G401.6 (cell line): ENCODE results near the gene NFATC4.
"Not testable (repeated sequence)": the region's sequence is repeated elsewhere in the genome, so short reads cannot be mapped to it uniquely, and the experiment has no call there.

Experiments used
- FAIRE-seq: peaks from 2 replicates; lab custom pipeline; 2012; peaks lifted over from hg19 to GRCh38; lab: Jason Lieb, UNC

The NFATC4 gene

DNA sequence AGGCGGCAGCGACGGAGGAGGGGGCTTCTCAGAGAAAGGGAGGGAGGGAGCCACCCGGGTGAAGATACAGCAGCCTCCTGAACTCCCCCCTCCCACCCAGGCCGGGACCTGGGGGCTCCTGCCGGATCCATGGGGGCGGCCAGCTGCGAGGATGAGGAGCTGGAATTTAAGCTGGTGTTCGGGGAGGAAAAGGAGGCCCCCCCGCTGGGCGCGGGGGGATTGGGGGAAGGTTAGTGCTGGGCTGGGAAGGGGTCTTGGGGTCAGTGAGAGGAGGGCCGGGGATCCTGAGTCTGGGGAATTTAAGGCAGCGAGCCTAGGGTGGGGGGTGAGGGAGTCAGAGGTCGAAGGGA lies 203 bp downstream of the NFATC4 start:
- FAIRE-seq, result no peak

DNA sequence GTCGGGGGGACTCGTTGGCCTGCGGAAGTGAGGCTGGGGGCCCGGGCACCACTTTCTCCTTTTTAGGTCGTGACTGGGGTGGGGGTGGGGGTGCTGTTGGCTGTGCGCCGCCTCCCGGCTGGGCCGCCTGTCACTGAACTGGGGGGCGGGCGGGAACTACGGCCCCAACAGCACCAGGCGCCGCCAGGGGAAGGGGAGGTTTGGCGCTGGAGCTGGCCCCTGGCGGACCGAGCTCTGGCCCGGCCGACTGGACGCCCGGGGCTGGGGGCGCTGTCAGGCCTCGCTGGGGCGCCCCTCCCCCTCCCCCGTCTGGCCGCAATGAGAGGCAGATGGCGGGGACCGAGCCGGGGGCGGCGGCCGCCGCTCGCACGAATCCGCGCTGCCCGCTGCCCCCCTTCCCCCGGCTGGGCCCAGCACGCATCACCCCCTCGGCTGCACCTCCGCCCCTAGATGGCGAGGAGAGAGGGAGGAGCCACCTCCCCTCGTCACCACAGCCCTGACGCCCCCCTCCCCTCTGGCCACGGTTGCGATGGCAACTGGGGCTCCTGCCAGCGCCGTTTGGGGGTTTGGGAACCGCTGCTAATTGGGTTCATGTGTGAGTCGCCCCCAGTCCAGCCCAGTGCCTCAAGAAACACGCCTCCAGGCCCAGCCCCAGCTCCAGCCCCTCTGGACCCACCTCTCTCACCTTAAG lies 723 bp downstream of the NFATC4 start:
- no peak for FAIRE-seq

DNA sequence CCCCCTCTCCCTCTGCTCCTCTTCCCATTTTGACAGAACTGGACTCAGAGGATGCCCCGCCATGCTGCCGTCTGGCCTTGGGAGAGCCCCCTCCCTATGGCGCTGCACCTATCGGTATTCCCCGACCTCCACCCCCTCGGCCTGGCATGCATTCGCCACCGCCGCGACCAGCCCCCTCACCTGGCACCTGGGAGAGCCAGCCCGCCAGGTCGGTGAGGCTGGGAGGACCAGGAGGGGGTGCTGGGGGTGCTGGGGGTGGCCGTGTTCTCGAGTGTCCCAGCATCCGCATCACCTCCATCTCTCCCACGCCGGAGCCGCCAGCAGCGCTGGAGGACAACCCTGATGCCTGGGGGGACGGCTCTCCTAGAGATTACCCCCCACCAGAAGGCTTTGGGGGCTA lies 1.5 kb downstream of the NFATC4 start:
- no peak for FAIRE-seq

DNA sequence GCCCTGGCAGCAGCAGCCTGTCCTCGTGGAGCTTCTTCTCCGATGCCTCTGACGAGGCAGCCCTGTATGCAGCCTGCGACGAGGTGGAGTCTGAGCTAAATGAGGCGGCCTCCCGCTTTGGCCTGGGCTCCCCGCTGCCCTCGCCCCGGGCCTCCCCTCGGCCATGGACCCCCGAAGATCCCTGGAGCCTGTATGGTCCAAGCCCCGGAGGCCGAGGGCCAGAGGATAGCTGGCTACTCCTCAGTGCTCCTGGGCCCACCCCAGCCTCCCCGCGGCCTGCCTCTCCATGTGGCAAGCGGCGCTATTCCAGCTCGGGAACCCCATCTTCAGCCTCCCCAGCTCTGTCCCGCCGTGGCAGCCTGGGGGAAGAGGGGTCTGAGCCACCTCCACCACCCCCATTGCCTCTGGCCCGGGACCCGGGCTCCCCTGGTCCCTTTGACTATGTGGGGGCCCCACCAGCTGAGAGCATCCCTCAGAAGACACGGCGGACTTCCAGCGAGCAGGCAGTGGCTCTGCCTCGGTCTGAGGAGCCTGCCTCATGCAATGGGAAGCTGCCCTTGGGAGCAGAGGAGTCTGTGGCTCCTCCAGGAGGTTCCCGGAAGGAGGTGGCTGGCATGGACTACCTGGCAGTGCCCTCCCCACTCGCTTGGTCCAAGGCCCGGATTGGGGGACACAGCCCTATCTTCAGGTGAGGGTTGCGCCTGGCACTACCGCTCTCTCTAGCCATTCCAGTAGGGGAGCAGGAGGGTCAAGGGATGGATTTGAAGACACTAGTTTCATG lies 2.1 kb downstream of the NFATC4 start:
- FAIRE-seq, result no peak

DNA sequence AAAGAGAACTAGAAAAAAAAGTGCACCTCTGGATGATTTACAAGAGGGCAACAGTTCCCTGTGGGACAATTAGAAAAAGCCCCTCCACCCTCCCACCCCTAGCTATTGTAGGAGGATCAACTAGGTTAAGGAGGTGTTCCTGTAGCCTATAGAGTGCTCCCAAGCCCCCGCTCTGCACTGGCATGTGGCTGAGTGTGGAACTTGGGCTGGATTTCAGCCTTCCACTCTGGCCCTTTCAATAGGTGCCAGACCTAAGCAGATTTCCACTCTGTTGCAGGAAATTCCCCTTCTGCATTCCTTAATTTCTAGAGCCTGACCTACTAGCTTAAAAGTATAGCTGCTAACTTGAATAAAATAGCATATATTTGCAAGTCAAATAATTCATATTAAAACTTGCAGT lies 2.8 kb downstream of the NFATC4 start:
- FAIRE-seq, result no peak

DNA sequence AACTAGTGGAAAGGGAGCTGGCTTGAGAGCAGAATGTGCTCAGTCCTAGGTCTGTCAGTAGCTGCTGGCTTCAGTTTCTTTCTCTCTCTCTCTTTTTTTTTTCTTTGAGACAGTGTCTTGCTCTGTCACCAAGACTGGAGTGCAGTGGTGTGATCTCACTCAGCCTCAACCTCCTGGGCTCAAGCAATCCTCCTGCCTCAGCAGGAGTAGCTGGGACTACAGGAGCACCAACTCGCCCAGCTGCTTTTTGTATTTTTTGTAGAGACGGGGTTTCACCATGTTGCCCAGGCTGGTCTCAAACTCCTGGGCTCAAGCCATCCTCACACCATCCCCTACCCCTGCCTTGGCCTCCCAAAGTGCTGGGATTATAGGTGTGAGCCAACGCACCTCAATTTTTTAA lies 3.6 kb downstream of the NFATC4 start:
- FAIRE-seq, result not testable (repeated sequence)

DNA sequence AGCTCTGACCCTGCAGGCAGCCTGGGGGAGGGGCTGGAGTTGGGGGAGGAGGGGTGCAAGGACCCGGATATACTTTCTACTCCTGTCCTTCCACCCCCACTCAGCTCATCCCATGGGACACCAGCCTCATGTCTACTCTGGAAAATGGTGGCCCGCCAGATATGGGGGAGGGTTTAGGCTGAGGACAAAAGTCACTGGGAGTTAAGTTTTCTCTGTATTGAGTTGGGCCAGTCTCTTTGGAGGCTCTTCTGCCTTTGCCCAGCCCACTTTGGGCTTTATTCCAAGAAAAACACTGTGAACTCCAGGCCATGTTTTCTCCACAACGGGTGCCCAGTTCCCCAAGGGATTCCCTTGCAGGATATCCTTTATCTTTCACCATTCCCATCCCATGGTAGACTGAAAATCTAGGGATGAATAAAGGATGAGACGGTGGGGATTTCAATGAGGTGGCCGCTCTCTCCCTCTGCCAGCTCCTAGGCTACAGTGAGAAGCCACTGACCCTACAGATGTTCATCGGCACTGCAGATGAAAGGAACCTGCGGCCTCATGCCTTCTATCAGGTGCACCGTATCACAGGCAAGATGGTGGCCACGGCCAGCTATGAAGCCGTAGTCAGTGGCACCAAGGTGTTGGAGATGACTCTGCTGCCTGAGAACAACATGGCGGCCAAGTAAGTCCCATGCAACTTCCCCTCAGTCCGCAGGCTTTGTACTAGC lies 4.9 kb downstream of the NFATC4 start:
- FAIRE-seq, result no peak

DNA sequence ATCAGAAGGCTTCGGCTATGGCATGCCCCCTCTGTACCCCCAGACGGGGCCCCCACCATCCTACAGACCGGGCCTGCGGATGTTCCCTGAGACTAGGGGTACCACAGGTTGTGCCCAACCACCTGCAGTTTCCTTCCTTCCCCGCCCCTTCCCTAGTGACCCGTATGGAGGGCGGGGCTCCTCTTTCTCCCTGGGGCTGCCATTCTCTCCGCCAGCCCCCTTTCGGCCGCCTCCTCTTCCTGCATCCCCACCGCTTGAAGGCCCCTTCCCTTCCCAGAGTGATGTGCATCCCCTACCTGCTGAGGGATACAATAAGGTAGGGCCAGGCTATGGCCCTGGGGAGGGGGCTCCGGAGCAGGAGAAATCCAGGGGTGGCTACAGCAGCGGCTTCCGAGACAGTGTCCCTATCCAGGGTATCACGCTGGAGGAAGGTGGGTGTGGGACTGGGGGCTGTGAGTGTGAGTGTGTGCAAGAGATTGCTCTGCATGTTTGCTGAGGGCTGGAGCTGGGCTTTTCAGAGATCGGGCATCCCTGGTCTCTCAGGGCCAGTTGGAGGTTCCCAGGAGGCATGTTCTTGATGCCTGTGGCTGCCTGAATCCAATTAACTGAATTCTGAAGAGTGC lies 8.6 kb downstream of the NFATC4 start:
- FAIRE-seq, result no peak

DNA sequence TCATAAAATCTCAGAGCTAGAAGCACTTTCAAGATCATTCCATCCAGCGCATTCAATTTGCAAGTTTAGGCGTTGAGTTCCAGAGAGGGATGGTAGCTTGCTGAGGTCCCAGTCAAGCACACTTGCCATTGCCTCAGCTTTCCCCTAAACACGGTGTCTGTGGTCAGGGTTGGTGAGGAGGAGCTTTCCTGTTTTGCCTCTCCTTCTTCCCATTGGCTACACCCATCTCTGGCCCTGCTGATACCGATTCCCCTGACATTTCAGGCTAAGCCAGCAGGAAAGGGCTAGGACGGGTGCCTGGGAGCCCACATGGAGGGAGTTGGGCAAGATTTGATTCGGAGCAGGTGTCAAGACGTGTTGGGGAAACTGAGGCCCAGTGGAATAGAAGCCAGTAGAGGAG lies 9.1 kb downstream of the NFATC4 start:
- no peak for FAIRE-seq

DNA sequence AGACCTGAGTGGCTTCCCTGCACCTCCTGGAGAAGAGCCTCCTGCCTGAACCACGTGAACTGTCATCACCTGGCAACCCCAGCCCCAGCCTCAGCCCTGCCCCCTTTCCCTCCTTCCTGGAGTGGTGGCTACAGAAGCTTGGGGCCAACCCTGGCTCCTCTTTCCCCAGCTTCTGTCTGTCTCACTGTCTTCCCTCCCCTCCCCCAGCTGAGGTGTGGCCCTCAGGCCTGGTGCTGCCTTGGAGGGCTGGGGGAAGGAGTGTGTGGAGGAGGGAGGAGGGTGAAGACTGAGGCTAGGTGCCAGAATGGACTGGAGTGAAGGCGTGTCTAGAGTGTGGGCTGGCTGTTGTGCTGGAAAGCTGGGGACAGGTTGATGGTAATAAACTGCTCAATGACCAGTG lies 9.7 kb downstream of the NFATC4 start:
- FAIRE-seq, result no peak

DNA sequence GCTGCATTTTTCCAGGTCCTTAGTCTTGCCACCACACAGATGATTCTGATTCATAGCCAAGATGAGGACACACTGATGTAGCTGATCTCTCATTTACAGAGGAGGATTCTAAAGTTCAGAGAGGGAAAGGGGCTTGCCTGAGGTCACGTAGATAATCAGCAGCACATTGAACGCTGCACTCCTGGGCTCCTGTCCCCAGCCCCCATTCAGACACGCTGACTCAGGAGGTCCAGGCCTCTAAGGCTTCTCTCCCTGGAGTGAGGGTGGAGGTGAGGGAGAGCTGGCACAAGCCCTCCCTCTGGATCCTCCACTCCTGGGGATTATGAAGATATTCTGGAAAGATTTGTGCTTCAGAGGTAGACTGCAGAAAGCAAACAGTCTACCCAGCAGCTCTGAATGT lies 10.3 kb downstream of the NFATC4 start:
- FAIRE-seq, result no peak

DNA sequence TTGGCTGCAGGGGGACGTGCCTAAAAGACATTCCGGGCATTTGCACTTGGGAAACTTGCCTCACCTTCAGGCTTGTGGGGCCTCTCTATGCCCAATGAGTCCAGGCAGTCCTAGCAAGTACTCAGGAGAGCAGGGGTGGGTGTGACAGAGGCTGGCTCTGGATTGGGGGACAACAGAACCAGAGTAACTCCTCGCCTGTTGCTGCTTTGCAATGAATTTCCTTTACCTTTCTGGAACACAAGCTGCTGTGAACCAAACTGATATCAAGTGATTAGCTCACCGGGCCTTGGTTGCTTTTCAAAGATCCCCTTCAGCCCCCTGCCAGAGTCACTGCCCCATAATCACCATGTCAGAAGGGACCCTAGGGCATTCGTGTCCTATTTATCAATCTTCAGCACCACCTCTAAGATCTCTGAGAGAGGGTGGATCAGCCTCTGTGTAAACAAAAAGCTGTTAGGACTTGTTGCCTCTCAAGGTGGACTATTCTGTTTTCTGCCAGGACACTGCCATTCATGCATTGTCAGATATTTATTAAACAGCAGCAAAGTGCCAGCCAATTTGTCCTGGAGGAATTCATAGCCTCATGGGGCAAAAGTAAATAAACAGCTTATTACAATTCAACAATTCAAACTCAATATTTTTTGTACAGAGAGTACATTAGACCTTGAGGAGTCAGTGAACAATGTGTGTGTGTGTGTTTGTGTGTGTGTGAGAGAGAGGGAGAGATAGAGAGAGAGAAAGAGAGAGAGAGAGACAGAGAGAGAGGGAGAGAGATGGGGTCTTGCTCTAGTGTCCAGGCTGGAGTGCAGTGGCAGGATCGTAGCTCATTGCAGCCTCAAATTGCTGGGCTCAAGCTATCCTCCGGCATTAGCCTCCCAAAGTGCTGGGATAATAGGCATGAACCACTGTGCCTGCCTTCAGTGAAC lies 11.3 kb downstream of the NFATC4 start:
- no peak for FAIRE-seq

DNA sequence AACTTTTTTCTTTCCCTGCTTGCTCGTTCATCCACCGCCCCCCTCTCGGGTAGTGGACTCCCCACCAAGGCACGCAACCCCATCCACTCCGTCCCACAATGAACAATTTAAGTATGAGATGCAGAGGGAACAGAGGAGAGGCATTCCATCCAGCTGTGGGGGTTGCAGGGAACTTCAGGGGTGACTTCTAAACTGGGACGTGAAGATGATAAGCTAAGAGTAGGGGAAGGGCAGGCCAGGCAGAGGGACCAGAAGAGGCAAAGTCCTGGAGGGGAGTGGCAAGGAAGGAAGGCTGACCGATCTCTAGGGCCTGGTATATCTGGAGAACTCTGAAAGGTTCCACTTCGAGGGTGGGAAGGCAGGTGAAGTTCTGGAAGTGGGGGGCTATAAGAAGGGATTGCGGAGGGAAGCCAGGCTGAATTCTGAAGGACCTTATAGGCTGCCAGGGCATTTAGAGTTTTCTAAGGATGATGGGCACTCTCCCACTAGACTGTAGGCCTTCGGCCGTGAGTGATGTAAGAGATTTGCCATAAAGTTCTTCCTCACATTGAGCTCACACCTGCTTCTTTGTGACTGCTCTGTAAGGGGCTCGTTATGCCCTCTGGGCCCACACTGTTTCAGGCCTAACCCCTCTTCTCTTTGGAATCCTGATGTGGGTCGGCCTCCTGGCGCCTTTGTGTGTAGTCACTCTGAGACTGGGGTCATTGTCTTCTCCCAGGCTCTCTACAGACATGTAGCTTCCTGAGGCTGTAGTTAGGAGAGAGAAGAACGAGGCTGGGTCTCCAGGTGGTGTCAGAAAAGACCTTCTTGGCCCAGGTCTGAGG lies 12.1 kb downstream of the NFATC4 start:
- FAIRE-seq, result no peak

DNA sequence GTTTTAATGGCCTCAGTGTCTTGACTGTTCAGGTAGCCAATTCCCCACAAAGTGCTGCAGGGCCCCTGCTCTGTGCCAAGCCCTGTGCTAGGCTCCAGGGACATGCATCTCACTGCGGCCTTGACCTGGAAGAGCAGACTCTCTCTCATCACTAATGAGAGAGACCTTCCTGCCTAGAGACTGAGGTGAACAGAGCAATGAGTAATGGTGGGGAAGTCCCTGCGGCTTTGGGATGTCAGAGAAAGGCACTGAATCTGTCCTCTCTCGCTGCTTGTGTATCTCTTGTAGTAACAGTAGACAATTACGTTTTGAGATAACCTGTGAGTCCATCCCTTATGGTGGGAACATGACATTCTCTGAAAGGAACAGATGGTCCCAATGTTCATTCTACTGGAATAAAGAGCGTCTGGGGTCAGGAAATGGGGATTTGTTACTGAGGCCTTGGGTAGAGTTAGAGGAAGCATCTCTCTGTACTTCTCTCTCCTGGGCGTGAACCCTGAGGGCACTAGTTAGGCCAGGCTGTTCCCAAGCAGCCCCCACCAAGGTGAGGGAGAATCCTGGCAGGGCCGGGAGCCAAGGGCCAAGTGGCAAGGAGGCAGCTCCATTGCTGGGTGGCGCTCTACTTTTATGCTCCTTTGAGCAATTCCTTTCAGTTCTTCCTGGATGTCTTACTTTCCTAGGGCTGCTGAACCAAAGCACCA lies 13.5 kb downstream of the NFATC4 start:
- no peak for FAIRE-seq

DNA sequence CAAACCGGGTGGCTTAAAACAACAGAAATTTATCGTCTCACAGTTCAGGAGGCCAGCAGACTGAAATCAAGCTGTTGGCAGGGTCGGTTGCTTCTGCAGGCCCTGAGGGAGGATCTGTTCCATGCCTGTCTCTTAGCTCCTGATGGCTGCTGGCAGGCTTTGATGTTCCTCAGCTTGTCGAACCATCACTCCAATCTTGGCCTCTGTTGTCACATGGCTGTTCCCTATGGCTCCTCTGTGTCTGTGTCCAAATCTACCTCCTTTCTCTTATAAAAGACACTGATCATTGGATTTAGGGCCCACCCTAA lies 14.0 kb downstream of the NFATC4 start:
- FAIRE-seq, result no peak

DNA sequence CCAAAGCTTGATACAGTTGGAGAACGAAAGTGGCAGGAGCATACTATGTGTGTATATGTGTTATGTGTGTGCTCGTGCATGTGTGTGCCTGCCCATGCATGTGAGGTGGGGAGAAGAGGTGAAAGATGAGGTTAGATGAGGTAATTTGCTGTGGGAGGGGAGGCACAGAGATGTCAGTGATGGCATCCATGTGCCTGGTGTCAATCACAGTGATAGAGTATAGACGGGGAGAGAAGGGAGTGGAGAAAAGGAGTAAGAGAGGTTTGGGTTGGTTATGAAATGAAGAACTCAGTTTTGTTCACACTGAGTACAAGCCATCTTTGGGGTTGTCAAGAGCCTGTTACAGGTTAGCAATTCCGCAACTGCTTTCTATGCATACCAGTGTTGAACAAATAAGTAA lies 16.2 kb downstream of the NFATC4 start:
- no peak for FAIRE-seq

DNA sequence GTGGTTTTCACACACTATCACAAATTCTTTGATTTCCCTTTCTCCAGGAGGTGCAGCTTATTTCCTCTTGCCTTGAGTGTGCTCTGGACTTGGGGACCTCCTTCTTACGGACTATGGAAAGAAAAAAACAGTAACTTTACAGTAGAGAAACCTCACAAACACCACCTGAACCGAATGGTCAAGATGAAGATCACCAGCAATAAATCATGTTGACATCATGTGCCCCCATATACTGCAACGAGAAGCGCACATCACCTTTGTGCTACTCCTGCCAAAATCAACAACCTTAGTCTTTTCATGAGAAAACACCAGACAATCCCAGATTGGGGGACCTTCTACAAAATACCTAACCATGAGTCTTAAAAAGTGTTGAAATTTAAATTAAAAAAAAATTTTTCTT lies 17.5 kb downstream of the NFATC4 start:
- no peak for FAIRE-seq

DNA sequence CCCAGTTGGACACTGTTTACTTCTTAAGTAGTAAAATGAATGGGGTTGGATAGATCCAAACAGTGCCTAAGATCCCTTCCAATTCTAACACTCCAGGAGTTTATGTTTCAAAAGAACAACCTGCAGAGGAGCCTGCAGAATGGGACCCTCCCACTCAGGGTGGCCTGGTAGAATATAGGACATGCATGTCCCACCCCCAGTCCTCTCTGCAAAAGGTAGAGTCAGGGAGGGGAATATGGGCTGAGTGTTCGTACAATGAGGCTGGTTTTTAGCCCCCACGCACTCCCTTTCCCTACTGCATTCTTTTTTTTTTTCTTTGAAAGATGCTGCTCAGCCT lies 19.0 kb downstream of the NFATC4 start:
- FAIRE-seq, result no peak

DNA sequence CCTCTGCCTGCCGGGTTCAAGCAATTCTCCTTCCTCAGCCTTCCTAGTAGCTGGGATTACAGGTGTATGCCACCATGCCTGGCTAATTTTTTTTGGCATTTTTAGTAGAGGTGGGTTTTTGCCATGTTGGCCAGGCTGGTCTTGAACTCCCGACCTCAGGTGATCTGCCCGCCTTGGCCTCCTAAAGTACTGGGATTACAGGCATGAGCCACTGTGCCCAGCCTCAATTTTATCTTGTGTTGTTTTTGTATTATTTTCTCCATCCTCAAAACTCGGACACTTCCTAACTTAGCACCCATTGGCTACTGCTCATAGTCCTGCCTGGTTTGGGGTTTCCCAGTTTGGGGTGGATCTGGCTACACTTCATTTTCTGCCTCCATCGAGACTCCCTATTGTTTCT lies 19.6 kb downstream of the NFATC4 start:
- not testable (repeated sequence) for FAIRE-seq

DNA sequence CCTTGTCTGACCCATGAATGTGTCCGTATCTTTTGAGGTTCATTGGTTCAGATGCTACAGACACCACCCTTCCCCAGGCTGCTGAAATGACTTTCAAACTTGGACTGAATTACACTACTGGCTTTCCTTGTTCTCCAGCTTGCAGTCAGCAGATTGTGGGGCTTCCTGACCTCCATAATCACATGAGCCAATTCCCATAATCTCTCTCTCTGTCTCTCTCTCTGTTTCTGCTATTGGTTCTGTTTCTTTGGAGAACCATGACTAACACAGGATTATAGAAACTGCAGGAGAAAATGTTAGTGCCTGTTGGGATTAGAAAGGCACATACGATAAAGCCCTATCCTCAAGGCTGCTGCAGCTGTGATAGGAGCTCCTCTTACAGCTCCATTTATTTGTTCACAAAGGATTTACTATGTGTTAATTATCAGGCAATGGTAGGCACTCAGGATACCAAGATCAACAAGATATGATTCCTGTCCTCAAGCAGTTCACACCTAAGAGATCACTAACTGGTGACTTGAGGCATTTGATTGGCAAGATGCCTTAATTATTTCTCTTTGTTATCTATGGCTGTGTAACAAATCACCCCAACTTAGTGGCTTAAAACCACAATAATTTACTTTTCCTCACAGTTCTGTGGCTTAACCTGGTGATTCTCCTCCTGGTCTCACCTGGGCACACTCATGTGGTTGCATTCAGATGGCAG lies 20.6 kb downstream of the NFATC4 start:
- FAIRE-seq, result no peak
